Middle frontal gyrus (tissue), 1 donor: ENCODE measurements around the gene CRYGS.
"Not testable (repeated sequence)": the region's sequence is repeated elsewhere in the genome, so short reads cannot be mapped to it uniquely, and the experiment has no call there.

Experiments
- DNase-seq: peaks from one replicate; pipeline ENCODE4 v3.0.0-alpha.2; 2015; ENCODE audit warnings: low spot score; ENCODE audit errors: extremely low spot score

CRYGS gene

GRCh38 chr3:186552408-186553031 lies 8.3 kb upstream of the CRYGS start:
- no peak for DNase-seq

DNA sequence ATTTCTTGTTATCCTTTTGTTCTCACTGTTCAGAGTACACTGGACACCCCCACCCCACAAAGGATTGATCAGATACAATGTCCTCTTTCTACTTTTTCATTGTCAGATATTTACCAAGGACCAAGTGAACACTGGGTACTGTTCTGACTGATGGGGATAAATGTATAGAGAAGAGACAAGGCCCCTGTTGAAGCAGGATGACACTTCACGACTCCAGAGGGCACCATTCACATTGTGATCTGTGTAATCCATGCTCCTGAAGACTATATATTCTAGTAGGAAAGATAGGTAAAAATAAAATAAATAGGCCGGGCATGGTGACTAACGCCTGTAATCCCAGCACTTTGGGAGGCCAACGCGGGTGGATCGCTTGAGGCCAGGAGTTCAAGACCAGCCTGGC lies 7.2 kb upstream of the CRYGS start:
- DNase-seq: no peak

DNA sequence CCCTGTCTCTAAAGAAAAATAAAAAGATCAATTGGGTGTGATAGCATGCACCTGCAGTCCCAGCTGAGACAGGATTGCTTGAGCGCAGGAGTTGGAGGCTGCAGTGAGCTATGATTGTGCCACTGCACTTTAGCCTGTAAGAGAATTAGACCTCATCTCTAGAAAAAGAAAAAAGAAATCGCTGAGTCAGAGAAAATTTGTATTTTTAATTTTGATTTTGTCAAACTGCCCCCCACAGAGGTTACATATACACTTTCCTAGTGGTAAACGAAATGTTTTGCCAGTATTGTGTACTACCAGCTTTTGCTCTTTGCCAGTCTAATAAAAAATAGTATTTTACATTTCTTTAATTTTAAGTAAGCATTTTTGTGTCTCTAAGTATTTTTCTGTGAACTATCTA lies 5.3 kb upstream of the CRYGS start:
- no peak for DNase-seq

DNA sequence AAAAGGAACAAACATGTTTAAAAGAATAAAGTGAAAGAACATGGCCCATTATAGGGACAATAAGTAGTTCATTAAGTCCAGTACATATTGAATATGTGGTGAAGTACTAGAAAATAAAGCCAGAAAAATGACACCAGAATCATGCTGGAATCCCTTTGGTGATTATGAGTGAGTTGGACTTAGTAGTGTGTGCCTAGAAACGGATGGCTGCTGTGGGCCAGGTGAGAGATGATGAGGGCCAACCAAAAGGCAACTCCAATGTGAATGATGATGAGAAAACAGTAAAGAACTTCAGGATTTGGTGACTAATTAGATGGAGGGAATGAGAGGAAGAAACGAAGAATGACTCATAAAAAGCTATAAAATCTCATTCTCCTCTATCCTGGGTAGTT lies 3.3 kb downstream of the CRYGS start:
- no peak for DNase-seq

DNA sequence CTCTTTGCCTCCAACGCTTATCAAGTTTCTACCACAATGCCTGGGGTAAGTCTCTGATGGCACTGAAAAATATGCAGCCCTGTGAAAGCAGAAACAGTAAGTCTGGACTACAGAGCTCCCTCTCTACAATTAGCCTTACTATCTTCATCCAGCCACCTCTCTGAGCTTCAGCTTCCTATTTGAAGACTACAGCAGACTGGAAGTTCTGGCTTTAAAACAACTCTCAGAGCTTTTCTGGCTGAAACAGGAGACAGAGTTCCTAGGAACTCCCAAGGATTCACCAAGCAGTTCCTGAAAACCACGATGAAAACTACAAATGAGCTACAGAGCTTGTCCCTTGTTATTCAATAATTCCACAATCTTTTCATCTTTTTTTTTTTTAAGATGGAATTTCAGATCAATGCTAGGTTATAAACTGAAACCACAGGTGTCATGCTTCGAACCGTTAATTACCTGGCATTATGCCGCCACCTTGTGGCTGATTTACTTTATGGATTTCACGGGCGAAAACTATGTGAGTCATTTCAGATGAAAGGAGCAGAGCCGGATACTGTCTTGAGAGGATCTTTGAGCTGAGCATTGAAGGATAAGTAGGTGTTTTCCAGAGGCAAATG lies 3.9 kb downstream of the CRYGS start:
- DNase-seq: peak; percentile 82

- DNase-seq: no peak
These were observed 5.4 kb downstream of the CRYGS start for GRCh38 chr3:186538779-186539178.

DNA sequence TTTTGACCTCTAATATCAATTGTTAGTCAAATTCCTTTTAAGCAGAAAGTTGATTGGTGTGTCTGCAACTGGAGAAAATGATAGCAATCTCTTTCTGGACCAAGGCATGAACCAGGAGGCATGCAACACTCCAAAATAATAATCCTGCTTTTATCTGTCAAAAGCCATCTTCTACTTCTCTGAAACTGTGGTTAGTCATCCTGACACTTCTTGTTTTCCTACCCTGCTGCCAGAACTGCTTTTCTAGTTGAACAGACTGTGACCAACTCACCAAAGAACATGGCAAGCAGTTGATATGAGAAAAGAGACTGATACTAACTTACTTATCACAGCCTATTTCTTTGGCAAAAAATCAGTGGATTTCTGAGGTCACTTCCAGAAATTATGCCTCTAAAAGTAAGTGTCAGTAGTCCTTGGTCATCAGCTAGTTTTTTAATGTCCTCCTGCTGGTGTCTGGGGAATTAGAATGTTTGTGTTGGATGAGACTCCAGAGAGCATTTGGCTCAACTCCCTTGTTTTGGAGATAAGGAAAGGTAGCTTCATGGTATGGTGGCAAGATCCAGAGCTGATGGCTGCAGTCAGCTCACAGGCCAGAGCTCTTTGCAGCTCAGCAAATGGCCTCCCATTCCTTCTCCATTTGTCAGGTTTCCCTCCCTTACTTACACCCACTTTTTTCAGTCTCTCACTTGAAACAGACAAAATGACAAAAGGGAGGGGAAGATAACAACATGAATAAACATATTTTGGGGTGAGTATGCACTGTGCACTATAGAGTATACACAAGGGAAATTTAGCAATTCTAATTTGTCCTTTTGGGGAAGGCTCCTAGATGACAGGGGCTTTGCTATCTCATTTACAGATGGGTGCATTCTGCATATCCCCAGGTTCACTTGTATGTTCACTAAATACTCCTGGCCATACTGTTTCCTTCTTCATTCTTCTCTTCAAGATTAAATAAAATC lies 7.0 kb downstream of the CRYGS start:
- no peak for DNase-seq

GRCh38 chr3:186534113-186534669 lies 10.0 kb downstream of the CRYGS start:
- DNase-seq: no peak

DNA sequence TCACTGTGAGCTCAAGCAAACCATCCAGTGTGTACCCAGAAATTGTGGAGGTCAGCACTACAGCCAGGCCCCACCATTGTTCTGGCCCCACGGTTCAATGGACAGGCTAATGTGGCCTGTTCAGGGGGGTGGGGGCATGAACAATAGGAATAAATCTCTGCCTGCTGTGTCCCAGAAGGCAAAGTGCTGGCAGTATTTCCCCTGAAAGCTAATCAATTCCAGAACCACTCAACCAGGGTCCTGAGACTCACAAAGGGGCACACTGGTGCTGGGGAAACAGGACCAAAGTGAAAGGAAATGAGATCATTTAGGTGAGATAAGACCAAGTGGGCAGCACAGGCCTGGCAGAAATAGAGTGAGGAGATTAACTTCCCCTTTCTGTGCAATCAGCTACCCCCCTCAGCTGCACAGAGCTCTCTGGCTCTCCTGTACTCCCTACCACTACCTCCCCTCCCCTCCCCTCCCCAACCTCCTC lies 11.5 kb downstream of the CRYGS start:
- no peak for DNase-seq

DNA sequence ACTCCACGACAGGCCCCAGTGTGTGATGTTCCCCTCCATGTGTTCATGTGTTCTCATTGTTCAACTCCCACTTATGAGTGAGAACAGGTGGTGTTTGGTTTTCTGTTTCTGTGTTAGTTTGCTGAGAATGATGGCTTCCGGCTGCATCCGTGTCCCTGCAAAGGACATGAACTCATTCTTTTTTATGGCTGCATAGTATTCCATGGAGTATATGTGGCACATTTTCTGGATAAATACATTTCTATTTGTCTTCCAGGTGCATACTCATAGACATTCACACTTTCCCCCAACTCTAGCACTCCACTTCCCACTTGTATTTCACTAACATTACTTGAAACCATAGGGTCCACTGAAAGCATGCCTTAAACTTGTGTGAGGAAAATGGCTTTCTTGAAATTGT lies 12.5 kb downstream of the CRYGS start:
- not testable (repeated sequence) for DNase-seq

GRCh38 chr3:186530415-186530814 lies 13.8 kb downstream of the CRYGS start:
- DNase-seq: no peak

DNA sequence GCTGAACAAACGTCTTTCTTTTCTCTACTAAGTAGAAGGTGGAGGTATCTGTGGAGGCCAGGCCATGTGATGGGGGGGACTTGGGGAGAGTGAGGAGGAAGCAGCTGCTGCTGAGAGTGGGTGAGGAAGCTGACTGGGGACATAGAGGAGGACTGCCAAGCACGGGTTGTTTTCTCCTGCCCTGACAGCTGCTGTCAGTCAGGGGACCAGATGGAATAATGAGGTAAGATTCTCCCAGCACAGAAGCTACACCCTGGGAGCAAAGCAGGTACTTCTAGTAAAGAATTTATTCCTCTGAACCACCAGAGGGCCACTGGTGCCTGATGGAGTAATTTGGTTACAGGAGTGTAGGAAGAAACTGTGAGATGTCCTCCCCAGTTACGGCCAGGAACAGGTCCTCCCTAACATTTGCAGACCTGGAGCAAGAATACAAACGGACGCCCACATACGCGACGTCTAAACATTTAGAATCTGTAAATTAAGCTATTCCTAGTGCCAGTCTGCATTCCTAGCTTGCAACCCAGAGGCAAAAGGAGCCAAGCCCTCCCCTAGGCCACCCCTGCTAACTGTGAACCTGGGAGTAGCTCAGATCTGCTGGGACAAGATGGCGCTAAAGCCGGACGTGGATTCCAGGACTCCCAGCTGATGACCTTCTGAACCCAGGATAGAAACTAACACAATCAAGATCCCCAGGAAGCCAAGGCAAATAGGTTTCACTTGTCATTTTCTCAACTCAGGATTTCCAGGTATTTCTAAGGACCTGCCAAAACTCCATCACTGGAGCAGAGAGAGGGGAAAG lies 14.8 kb downstream of the CRYGS start:
- no peak for DNase-seq

GRCh38 chr3:186526256-186526606 lies 17.9 kb downstream of the CRYGS start:
- no peak for DNase-seq

- no peak for DNase-seq
These were observed 18.6 kb downstream of the CRYGS start for GRCh38 chr3:186525369-186526255.

DNA sequence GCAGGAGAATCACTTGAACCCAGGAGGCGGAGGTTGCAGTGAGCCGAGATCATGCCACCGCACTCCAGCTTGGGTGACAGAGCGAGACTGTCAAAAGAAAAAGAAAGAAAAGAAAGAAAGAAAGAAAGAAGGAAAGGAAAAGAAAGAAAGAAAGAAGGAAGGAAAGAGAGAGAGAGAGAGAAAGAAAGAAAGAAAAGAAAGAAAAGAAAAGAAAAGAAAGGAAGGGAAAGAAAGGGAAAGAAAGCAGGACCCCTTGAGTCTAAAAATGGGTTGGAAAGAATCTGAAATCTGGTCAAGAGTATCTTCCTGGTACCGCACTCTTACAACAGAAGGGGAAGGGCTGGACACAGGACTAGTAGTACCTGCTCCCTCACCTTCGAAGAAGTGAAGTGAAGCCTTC lies 19.6 kb downstream of the CRYGS start:
- DNase-seq: no peak

GRCh38 chr3:186523434-186523833 lies 20.7 kb downstream of the CRYGS start:
- DNase-seq: no peak

DNA sequence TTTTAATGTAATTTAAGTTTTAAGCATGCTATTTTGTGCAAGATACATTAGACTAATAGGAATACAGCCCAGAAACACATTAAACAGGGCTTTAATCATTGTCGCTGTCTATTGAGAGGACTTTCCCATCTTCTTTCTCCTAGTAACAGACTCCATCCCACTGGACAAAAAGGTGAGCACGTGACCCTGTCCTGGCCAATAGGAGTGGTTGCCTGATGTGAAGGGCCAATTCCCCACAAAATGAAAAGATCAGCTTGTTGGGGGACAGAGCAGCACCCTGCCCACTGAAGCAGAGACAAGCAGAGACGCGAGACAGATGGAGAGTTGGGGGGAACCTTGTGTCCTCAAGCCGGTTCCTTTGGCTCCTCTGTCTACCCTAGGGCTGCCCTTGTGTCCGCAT lies 21.2 kb downstream of the CRYGS start:
- no peak for DNase-seq

GRCh38 chr3:186520957-186521842 lies 23.0 kb downstream of the CRYGS start:
- DNase-seq: no peak

DNA sequence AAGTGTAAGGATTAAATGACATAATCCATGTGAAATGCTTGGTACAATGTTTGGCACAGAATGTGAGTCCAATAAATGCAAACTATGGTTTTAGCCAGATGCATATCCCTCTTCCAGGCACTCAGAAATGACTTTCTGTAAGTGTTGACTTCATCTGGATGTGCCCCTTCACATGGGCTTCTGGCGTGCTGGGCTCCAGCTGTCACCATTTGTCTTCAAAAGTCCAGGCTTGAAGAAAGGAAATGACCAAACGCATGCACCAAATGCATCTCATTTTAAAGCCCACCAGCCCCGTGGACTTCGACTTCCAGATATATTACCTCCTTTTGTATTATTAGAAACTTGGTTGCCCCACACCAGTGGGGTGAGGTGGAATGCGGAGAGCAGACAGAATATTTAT lies 23.7 kb downstream of the CRYGS start:
- no peak for DNase-seq
